Measurements from ENCODE around the gene CDH24.

Gene CDH24

DNA sequence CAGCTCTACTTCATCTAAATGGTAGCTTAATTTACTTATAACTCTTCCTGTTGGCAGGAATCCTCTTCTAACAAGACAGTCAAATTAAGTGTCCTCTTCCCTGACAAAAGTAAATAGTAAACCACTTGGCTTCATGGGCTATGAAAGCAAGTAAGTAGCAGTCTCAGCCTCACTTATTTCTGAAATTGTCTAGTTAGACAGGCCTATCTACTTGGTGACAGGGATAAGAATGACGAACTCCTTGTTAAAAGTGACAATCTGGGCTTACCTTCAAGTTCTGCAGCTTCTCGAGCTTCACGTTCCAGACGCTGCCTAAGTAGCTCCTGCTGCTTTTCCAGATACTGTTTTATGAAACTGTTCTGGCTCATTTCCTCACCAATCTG lies 32.9 kb upstream of the CDH24 start:
- no peak for DNase-seq

DNA sequence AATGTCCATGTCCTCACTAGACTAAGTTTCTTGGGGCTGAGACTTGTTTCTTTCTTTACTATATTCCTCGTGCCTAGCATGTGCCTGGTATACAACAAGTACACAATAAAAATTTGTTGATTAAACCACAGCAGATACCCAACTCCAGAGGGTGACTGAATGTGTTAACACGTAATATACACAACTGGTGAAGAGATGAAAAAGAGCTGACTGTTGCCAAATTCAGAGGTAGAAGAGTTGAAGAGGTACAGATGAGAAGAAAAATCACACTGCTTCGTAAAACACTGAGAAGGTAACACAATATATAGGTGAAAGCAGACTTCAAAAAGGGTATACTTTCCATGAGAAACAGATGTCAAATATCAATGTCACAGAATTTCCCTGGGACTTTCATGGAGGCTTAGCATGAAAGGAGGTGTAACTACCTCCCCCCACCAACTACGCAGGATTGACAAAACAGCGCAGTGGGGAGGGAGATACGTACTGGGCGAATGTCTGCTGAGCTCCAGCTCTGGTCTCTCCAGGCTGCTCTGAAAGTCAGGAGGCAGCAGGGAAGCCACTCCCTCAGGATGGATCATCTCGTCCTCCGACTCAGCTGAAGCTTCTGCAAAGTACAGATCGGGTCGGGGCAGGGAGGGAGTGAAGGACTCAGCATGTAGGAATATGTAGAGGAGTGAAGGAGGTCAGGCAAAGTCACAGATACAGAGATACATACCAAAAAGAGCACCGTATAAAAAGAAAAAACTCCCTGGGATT lies 32.4 kb upstream of the CDH24 start:
- no peak for DNase-seq

DNA sequence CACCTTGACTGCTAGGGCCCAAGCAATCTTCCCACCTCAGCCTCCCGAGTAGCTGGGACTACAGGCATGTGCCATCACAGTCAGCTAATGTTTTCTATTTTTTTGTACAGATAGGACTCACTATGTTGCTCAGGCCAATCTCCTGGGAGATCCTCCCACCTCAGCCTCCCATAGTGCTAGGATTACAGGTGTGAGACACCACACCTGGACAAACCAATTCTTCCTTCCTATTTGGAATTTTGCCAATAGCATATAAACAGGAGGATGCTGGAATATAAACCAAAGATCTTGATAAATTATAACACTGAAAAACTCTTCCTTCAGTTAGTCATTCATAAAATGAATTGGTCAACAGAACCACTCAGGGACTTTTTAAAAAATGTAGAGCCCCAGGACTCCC lies 29.2 kb upstream of the CDH24 start:
- DNase-seq: no peak

- no peak for DNase-seq
Observed at GRCh38 chr14:23085458-23085857, 28.1 kb upstream of the CDH24 start.

DNA sequence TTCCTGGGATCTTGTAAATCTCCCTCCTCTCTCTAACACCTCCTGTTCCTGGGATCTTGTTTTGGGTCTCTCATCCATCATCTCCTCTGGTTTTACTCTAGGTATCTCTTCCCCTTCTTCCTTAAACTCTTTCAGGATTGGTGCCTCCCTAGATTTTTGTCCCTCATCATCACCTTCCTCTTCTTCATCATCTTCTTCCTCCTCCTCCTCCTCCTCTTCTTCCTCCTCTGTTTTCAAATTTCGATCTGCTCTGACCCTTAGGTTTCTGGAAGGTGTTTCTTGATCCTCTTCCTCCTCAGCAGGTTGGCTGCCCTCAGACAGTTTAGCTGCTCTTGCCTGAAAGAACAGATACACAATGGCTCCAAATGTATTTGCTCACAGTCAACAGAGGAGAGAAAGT lies 23.2 kb upstream of the CDH24 start:
- DNase-seq: no peak

GRCh38 chr14:23079716-23080115 lies 22.4 kb upstream of the CDH24 start:
- no peak for DNase-seq

DNA sequence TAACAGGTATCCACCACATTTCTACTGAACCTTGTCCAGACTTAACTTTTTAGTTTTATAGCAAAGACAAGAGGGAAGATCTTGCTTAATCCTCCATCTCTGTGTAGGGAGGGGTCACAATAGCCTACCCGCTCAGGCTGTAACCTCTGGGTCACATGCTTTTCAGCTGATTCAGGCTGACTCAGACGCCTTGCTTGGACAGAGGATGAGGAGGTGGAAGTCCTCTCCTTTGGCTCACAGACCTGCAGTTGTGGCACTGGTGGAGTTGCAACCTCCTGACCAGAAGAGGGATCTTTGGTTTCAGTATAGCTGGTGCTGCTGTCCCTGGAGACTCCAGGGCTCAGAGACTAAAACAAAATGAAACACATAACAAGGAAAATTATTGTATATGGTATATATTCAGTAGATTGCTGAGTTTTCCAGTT lies 21.4 kb upstream of the CDH24 start:
- DNase-seq: no peak

GRCh38 chr14:23077962-23078361 lies 20.6 kb upstream of the CDH24 start:
- no peak for DNase-seq

DNA sequence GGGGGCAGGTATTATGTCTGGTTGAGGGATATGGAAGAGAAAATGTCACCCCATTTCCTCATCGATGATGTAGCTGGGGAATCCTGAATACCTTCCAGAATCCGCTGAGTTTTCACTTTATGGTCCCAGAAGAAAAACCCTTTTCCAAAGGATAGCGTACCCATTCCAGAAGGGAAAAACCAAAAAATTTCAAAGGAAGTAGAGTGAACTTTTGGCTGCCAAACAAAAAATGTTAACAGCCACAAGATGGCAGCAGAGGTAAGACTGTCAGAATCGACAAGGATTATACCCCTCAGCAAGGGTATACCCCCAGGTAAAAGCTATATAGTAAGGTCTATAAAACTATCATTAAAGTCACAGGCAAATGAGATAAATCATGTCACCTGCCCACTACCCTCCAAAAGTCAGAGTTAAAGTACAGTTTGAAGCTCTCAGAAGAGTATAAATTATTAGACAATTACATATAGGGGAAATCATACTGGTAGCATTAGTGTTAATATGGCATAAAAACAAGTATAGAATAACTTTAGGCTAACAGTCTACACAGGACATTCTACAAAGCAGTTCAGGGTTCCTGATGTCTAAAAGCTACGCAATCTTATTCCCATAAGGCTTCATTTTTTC lies 19.6 kb upstream of the CDH24 start:
- no peak for DNase-seq

DNA sequence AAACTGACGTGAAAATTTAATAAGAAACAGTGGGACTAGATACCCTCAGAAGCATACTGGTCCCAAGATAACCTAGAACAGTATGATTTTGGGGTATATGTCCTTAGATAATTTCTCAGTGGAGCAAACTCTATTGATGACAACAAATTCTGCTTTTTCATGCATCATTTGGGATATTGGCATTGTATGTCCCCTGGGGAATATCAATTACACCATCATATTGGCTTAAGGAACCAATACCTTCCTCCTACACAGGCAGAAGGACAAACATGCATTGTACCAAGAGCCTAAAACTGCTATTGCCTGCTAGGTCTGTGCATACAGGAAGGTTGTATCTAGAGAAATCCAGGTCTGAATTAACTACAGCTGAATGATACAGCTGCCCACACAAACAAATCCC lies 17.6 kb upstream of the CDH24 start:
- no peak for DNase-seq

DNA sequence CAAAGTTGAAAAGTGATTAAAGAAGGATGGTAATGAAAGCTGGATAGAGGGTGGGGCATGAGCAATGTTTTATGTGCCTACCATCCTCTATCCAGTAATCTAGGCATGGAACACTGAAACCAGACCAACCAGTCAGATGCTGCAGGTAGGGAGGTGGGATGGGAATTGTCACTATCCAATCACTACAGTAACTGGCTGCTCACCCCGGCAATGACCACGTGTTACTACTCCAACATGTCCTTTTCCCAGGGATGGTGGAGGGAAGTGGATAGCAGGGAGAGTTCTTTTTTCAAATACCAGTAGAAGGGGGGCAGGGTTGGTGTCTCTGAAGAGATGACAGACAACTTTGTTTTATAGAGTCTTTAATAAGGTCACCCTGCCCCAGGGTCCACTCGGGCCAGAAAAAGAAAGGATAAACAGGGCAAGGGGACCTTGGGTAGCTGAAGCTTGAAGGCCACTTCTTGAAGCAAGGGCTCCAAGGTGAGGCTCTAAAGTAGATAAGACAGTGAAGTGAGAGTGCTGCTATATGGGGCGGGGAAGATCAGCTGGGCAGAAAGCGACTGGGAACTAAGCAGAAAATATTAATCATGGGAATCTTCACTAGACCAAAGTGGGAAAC lies 14.7 kb upstream of the CDH24 start:
- DNase-seq: no peak

DNA sequence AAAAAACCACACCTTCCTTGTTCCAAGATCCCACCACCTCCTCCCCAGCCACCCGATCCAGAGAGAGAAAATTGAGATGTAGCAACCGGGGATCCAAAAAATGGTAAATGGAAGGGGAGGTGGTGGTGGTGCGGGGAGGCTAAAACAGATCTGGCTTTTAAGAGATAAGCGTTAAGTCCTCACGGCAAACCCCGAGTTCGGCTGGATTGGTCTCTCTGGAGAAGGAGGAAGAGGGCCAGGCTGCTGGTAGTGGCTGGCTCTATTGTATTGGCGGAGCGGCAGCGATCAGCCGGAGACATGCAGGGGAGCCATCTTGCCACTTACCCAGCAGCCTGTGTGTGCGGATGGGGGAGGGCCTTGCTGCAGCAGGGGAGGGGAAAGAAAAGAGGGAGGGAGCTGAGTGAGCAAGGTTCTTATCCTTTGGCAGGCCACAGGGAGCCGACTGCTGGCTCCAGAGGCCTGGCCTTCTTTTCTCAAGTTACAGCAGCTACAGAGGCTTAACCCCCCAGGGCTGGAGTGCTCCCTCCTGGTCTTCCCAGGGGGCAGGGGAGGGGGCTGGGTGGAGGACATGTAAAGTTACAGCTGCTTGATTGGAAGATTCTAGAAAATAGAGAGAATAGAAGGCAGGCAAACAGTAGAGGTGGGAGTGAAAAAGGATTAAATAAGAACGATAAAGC lies 14.1 kb upstream of the CDH24 start:
- DNase-seq: no peak

DNA sequence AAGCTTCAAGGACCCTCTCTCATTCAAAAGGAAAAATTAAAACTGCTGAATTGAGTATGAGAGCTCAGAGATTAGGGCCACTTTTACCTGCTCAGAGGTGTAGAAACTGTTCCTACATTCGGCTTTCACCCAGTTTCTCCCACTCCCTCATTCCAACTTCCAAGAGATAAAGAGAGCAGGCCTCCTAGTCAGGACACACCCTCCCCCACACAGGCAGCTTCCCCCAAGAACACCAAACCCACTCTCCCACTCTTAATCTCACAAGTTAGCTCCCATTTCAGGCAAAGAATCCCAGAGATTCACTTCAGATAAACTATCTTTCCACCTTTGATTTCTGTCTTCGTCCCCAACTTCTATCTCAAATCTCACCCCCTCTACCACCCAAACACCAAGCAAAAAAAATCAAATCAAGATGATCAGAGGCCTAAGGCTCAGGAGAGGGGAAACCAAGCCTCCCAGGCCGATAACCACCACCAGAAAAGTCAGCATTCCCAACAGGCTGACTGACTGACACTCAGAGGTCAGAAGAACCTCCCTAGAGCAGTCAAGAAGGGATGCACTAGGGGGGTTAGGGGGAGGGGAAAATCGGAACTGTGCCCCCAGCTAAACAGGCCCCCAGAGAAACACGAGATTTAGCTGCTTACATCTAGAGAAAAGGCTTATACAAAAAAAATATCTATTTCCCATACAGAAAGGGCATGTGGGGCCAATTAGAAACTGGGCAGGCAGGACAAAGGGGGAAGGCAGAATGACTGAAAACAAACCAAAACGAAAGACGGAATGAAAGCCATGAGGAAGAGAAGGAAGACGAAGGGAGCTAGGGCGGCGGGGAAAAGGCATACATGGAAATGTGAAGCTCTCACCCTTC lies 13.2 kb upstream of the CDH24 start:
- DNase-seq: no peak

GRCh38 chr14:23069413-23069806 lies 12.1 kb upstream of the CDH24 start:
- DNase-seq: no peak

DNA sequence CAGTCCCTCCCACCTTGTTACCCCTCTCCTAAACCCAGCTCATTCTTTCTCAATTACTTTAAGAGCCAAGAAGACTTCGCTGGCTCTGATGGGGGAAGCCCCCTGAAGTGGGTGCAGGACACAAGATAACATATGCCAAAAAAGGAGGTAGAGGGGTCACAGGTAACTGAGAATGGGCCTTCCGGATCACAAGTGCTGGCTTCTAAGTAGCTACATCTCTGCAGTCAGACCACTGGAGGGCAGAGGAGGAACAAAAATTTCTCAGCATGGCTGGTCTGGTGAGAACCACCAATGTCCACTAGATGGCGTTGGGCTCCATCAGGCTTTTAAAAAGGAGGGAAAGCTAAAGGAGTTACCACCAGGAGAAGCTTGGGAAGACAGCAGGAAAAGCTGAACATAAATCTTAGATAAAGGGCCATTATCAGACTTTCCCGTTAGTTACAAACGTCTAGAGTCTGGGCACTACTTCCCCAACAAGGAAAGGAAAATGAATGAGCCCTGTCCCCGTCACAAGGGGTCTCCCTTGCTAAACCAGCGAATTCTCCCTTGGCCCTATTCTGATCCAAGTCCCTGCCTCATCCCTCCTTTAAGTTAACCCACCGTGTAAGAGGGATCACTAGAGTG lies 11.6 kb upstream of the CDH24 start:
- DNase-seq: no peak

DNA sequence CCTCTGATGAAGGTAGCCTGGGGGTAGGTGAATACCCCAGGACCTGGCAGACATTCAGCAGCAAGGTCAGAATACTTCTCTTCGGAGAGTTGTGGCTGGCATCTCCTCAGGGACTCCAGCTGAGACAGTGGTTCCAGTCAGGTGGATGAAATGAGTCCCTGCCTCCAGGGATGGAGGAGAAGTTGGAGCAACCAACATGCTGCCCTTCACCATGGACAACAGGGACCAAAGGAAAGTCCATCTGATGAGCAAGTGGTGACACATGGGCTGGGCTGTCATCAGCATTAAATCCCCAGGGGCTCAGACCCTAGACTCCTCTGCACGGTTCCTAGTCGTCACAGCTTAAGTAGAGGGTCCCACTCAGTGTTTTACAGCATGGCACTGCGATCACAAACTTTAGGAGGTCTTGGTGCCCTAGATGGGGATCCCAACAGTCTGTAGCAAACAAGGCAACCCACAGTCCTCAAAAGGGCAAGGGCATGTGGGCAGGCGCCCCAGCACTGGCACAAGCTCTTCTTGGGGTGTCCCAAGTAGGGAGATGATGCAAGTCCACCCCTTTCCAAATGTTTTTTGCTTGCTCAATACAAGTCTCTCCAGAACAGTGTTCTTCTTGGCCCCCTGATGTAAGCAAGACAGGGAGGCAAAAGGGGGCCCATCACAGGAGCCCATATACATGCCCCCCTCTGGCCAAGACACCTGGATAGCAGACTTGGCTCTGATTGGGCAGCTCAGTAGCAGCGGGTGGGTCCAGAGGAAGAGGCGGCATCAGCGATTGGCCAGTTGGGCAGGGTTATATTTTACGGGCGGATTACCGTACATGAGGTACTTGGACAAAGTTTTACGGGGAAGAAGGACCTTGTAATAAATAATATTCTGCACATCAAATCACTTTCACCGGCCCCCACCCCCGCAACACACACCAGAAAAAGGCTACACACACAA lies 10.8 kb upstream of the CDH24 start:
- no peak for DNase-seq

GRCh38 chr14:23066855-23067744 lies 9.8 kb upstream of the CDH24 start:
- no peak for DNase-seq

- no peak for DNase-seq
Observed at GRCh38 chr14:23066368-23066767, 9.0 kb upstream of the CDH24 start.

DNA sequence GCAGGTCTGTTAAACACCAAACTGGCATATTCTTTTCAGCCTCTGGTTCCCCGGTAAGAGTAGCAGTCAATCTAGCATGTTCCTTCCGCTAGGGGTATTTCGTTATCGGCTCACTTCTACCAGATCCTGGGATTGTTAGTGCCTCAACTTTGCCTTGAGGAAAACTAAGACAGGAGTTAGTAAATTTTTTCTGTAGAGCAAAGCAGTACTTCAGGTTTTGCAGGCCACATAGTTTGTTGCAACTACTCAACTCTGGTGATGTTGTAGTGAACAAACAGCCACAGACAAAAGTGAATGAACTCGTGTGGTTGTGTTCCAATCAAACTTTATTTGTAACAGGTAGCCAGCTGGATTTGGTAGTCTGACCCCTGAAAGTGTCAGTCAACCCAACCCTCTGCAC lies 6.3 kb upstream of the CDH24 start:
- DNase-seq: no peak

DNA sequence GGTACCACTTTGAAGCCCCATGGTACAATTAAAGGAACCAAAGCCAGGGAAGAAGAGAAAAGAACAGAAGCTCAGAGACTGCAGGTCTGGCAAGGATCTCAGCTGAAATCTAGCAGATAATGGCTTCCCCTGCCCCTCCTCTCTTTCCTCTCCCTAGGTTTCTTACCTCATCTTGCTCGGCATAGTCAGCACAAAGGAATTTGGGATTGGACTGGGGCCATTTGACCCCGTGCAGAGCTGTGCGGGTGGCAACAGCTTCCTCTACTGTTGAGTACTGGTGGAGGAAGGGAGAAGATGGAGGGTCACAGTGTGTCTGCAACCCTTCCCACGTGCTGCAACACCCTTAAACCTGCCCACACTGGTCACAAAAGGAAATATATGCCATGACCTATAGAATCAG lies 4.7 kb upstream of the CDH24 start:
- DNase-seq: no peak

Data from MV-4-11 (cell line).